ENCODE measurements around the gene ZNF516. TPM values are rescaled to one million over a fixed set of nuclear protein-coding genes. Genes with fewer than 3 reads are reported as not detected.

ZNF516 gene
- total RNA-seq, 1 donor, result 27.7 TPM

DNA sequence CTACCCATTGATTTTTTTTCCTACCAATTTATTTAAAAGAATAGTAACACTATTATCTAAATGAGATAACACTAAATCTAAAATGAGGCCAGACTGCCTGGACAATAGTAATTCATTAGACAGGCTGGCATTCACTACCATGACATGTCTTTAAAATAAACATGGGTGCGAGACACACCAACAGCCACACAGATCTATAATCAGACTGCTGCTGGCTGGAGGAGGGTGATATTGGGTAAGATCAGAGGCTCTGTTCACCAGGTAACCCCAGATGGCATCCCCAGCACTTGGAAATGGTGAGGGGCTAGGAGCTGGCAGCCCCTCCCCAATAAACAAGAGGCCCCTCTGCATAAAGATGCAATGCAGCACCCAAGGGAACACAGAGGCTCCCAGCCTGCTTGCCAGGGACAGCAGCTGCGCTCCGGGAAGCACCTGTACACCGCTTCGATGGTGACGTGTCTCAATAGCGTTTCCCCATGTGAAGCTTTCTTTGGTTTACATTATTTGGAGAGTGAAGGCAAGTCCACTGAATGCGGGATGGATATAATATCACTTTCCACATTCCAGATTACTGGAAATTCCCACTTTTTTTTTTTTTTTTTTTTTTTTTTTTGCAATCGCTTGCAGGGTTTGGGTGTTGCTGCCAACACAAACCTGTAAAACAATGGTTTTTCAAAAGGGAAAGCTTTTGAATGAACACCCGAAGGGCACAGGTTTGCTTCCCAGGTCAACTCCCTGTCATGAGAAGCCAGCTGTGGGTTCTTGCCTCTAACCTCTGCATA is 159.0 kb downstream of the ZNF516 start:
- Histone ChIP-seq H3K4me3 (ENCODE audit: low read length) (no peak overlapping the region), H3K9me3 (ENCODE audit: low read depth, low read length) (peaks cover 7% of the 10 kb centered on the region), H3K27me3 (ENCODE audit: insufficient read depth, low read length) (no peaks in the 10 kb centered on the region), H3K4me1 (ENCODE audit: insufficient read depth, low read length) (no peaks in the 10 kb centered on the region)

DNA sequence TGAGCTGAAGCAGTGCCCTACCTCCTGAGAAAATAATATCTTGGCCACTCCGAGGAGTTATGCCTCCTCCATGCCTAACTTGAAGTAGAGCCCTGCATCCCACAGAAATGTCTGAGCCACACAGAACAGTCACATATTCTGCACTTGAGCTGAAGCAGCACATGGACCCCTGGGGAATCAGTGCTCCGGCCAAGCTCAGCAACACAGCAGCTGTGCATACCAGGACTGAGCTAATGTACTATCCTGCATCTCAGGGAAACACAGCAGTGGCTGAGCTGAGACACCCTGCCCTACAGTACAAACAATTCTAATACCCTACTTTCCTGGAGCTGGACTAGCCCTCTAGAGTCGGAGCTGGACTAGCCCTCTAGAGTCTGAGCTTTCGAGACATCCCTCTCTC is 166.9 kb downstream of the ZNF516 start:
- H3K27me3 ChIP-seq (ENCODE audit: insufficient read depth, low read length), result no peaks in the 10 kb centered on the region
- H3K4me1 ChIP-seq (ENCODE audit: insufficient read depth, low read length), result no peaks in the 10 kb centered on the region
- H3K4me3 ChIP-seq (ENCODE audit: low read length), result no peak overlapping the region
- H3K9me3 ChIP-seq (ENCODE audit: low read depth, low read length), result peaks cover 25% of the 10 kb centered on the region

DNA sequence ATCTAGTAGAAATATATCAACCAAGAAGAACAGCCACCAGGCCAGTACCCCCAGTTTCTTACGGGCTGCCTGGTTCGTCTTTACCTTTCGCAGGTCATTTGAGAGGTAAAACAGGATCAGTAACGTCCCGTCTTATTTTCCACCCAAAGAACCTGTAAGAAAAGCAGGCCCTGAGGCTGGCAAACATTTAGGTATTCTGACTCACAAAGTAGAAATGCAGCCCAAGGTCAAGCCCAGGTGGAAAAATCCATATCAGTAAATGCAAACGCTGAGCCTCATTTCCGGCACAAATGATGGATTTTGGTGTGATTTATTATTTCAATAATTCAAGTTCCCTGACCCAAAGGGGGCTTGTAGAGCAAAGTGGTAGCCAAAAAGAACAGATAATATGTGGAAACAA is 171.2 kb downstream of the ZNF516 start:
- no peaks in the 10 kb centered on the region for H3K9me3 ChIP-seq (ENCODE audit: low read depth, low read length)
- no peak overlapping the region for H3K4me3 ChIP-seq (ENCODE audit: low read length)
- no peaks in the 10 kb centered on the region for H3K4me1 ChIP-seq (ENCODE audit: insufficient read depth, low read length)
- H3K27me3 ChIP-seq (ENCODE audit: insufficient read depth, low read length), result no peaks in the 10 kb centered on the region

DNA sequence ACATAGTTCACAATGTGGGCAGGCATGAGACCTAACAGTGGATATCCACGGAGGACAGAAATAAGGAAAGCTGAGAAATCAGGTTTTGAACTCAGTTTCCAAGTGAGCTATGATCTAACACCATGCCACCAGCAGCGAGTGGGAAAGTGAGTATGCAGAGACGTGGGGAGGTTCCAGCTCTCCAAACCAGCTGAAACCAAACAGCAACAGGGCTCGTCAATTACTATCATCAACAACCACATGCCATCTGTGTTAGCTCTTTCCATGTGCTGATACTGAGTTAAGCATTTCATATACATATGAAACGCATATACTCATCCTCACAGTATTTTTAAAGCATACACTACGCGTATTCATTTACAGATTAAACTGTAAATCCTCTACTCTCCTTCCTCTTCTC is 172.4 kb downstream of the ZNF516 start:
- no peaks in the 10 kb centered on the region for H3K9me3 ChIP-seq (ENCODE audit: low read depth, low read length)
- H3K4me3 ChIP-seq (ENCODE audit: low read length), result no peak overlapping the region
- no peaks in the 10 kb centered on the region for H3K27me3 ChIP-seq (ENCODE audit: insufficient read depth, low read length)
- H3K4me1 ChIP-seq (ENCODE audit: insufficient read depth, low read length), result no peaks in the 10 kb centered on the region

DNA sequence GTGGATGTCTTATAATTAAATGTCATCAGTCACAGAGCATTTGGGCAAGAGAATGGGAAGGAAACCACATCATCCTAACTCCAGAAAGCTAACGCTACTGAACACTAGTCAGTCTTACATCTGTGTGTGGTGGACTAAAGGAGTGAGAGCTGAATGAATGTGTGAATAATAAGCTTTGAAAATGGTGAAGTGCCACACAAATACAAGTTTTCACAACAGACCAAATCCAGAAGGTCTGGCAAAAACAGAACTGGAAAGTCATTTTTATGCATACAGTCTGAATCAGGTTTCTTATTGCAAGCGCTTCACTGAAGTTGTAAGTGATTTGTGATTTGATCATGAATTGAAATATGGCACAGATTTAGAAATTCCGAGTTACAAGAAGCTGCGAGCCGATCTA is 175.7 kb downstream of the ZNF516 start:
- Histone ChIP-seq H3K27me3 (ENCODE audit: insufficient read depth, low read length) (no peaks in the 10 kb centered on the region), H3K9me3 (ENCODE audit: low read depth, low read length) (no peaks in the 10 kb centered on the region), H3K4me1 (ENCODE audit: insufficient read depth, low read length) (no peaks in the 10 kb centered on the region), H3K4me3 (ENCODE audit: low read length) (no peak overlapping the region)

DNA sequence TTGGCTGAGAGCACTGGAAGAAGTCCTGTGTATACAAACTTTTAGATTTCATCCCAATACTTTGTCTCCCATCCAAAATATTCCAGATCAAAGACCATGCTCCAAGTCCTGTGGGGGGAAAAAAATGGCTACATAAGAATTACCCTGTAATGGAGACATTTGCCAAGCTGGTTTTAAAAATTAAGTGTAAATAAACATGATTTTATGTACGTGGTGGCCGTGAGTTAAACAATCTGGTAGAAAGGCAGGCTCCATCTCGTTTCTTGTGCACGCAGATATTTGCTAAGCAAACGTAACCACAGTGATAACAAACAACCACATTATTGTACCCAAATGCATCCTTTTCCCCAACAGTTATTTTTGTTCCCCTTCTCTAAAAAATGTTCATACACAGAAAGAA is 176.4 kb downstream of the ZNF516 start:
- H3K9me3 ChIP-seq (ENCODE audit: low read depth, low read length), result no peaks in the 10 kb centered on the region
- no peak overlapping the region for H3K4me3 ChIP-seq (ENCODE audit: low read length)
- H3K4me1 ChIP-seq (ENCODE audit: insufficient read depth, low read length), result no peaks in the 10 kb centered on the region
- H3K27me3 ChIP-seq (ENCODE audit: insufficient read depth, low read length), result no peaks in the 10 kb centered on the region

DNA sequence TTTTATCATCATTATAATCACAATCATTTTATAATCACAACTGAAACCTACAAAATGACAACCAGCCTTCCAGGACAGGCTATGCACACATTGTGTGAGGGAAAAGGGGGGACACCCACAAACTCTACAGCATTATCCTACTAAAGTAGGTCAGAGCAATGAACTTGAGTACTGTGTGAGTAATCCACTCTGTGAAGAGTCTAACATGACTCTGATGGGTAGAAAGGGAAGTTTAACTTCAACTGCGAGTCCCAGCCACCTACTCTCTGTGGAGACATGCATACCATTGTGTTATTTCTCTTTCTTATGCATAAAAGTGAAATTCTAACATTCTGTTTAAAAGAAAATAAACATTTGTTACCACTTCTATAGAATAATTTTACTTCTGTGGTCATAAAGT is 177.9 kb downstream of the ZNF516 start:
- H3K4me1 ChIP-seq (ENCODE audit: insufficient read depth, low read length), result no peaks in the 10 kb centered on the region
- H3K27me3 ChIP-seq (ENCODE audit: insufficient read depth, low read length), result no peaks in the 10 kb centered on the region
- H3K9me3 ChIP-seq (ENCODE audit: low read depth, low read length), result no peaks in the 10 kb centered on the region
- no peak overlapping the region for H3K4me3 ChIP-seq (ENCODE audit: low read length)

DNA sequence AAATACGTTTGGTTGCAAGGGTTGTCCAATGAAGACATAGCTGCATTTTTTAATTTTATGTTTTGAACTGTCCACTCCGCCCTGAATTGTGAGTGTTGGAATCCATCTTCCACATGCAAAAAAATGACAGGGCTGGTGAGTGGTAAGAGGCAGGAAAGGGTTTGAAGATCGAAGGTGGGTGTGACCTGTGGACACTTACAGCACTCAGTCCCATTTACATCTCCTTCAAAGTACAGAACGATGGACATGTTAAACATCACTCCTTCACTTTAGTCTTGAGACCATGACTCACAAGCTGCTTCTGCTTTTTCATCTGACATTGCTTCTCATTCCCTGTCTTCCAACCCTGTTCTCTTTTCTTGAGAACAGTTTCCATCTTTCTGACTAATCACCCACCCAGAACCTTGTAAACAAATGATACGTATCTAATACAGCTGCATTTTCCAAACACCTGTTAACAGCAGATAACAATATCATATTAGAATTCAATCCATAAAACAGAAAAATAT is 179.3 kb downstream of the ZNF516 start:
- H3K4me1 ChIP-seq (ENCODE audit: insufficient read depth, low read length), result no peaks in the 10 kb centered on the region
- H3K9me3 ChIP-seq (ENCODE audit: low read depth, low read length), result no peaks in the 10 kb centered on the region
- H3K27me3 ChIP-seq (ENCODE audit: insufficient read depth, low read length), result no peaks in the 10 kb centered on the region
- no peak overlapping the region for H3K4me3 ChIP-seq (ENCODE audit: low read length)

DNA sequence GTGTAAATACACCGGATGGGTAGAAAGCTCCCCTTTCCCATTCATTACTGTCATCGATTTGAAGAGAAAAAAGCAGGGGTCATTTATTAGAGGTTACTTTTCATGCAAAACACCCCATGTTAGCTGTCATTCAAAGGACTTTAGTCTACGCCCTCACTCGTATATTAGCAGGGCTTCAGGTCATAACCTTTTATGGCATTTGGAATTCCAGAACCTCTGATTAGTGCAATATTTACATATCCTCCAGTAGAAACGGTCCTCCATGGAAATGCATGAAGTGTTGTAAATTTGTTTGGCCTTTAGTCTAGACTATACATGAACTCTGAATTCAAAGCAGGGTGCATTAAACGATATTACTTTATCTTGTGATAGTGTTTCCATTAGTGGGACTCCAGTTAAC is 180.5 kb downstream of the ZNF516 start:
- Histone ChIP-seq H3K9me3 (ENCODE audit: low read depth, low read length) (no peaks in the 10 kb centered on the region), H3K4me1 (ENCODE audit: insufficient read depth, low read length) (no peaks in the 10 kb centered on the region), H3K4me3 (ENCODE audit: low read length) (no peak overlapping the region), H3K27me3 (ENCODE audit: insufficient read depth, low read length) (no peaks in the 10 kb centered on the region)

DNA sequence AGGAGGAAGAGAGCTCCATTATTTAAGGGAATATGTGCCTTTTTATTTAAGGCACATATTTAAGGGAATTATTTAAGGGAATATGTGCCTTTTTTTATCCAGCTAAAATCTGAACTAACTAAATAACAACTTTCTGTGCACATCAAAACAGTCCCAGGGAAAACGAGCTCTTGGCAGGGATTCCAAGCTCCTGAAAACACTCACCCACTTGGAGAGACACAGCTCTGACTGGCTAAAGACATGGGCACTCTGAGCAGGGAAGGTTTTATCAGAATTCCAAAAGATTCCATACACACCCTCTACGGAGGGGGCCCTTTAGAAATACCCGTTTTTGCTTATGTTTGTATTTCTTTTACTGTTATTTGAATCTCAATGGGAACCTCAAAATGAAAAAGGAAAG is 181.0 kb downstream of the ZNF516 start:
- H3K27me3 ChIP-seq (ENCODE audit: insufficient read depth, low read length), result no peaks in the 10 kb centered on the region
- no peaks in the 10 kb centered on the region for H3K4me1 ChIP-seq (ENCODE audit: insufficient read depth, low read length)
- H3K9me3 ChIP-seq (ENCODE audit: low read depth, low read length), result no peaks in the 10 kb centered on the region
- H3K4me3 ChIP-seq (ENCODE audit: low read length), result no peak overlapping the region

Data from mononuclear cell (primary cell).